Thyroid gland (tissue), 4 donors: ENCODE data around the gene RGMB.

Source experiments
- CTCF ChIP-seq, 6 experiments: fragments of 200-600 bp in 3 of 6; fragments of 450-650 bp in 3 of 6; sonication (generic) in 3 of 6; IDR thresholded peaks; one replicate each; pipeline ENCODE4 v1.5.1; 2016 to 2019; ENCODE audit warnings: antibody characterized with exemption in 6 of 6, mild to moderate bottlenecking in 2 of 6, inconsistent platforms in 1 of 6, moderate library complexity in 1 of 6
- POLR2A ChIP-seq, 2 donors: fragments of 450-650 bp; IDR thresholded peaks; one replicate each; pipeline ENCODE4 v1.6.1; 2017; ENCODE audit warnings: antibody characterized with exemption in 2 of 2, mild to moderate bottlenecking in 2 of 2, moderate library complexity in 1 of 2

DNA sequence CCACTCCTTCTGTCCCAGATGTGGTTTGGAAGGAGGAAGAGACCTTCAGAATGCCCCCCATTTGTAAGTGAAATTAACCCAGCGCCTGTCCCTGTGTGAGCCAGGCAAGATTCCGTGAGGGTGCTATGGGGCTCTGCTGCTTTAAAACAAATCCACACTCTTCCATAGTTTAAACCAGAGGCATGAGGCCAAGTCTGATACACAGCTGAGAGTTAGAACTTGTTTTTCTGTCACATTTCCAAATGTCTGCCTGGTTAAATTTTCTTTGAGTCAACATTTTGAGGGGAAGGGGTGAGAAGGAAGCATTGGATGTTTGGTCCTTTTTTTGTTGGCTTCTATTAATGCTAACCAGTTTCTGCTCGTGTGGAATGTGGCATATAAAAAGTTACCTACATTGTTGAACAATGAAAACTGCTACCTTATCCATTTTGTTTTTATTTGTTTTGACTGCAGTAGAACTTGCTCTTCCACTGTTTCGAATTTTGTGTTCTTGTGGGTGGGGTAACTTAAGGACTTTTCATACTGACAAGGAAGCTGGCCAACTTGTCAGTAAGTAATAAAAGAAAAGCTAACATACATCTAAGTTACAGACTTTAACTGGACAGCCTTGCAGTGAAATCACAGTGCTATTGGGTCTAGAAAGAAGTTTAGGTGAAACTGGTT is 12.9 kb downstream of the RGMB start:
- TF ChIP-seq POLR2A (IDR thresholded peaks at IDR 0.05): no peak
- TF ChIP-seq CTCF (IDR thresholded peaks at IDR 0.05): peak in 1 of 6 experiments; percentile 3
